AG09309 (cell line): ENCODE data around the gene COL11A1.

Experiments used
- DNase-seq: peaks from one replicate; pipeline ENCODE4 v3.0.0-alpha.2; 2010; ENCODE audit warnings: low read depth
- H3K4me3 ChIP-seq: 2 replicates; pipeline ENCODE4 v1.5.1; 2011; ENCODE audit warnings: mild to moderate bottlenecking, low read depth, low read length, moderate library complexity; ENCODE audit not compliant: control insufficient read depth
- TF ChIP-seq, protein P1 (sequence below): IDR thresholded peaks from 2 replicates; pipeline ENCODE4 v1.5.1; 2011; ENCODE audit warnings: mild to moderate bottlenecking, low read depth, low read length, inconsistent platforms; ENCODE audit not compliant: insufficient read depth, control insufficient read depth; ENCODE audit errors: missing control alignments

COL11A1 gene

DNA sequence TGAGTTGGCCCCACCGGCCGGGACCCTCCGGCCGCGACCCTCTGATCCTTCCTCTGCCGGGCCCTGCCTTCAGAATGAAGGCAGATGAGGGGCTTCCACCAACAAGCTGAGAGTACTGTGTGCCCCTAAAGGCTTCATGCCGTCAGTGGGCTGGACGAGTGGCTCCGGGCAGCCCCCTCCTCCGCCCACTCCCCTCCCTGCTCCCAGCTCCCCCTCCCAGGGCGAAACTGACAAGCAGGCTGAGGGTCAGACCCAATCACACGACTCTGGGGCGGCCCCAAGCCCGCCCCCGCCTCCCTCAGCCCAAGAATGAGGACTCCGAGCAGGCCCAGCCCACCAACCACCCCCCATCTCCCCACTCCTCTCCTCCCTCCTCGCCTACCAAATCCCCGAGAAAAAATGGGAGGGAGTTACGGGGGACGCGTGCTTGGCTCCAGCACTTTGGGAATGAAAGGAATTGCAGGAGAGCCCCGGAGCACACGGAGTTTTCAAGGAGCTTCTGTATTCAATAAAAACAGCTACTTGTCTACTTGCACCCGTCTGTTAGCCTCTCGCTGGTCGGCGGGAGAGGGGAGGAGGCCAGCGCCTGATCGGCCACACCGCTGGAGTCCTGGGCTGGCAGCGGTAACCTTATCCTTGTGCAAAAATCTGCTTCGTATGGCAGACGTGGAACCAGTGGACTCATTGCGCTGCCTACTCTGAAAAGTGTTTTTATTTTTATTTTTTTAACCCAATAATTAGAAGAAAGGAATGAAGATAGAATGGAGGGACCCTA lies at the start of gene COL11A1:
COL11A1 (minus strand) TSS at position 147 of the 775 bp plus-strand sequence. CDS start 344 bp downstream, outside the sequence.
- TF ChIP-seq, protein P1, sequence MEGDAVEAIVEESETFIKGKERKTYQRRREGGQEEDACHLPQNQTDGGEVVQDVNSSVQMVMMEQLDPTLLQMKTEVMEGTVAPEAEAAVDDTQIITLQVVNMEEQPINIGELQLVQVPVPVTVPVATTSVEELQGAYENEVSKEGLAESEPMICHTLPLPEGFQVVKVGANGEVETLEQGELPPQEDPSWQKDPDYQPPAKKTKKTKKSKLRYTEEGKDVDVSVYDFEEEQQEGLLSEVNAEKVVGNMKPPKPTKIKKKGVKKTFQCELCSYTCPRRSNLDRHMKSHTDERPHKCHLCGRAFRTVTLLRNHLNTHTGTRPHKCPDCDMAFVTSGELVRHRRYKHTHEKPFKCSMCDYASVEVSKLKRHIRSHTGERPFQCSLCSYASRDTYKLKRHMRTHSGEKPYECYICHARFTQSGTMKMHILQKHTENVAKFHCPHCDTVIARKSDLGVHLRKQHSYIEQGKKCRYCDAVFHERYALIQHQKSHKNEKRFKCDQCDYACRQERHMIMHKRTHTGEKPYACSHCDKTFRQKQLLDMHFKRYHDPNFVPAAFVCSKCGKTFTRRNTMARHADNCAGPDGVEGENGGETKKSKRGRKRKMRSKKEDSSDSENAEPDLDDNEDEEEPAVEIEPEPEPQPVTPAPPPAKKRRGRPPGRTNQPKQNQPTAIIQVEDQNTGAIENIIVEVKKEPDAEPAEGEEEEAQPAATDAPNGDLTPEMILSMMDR: no peak
- DNase-seq: no peak
- peak within 1 kb of the TSS; percentile 88 for H3K4me3 ChIP-seq

DNA sequence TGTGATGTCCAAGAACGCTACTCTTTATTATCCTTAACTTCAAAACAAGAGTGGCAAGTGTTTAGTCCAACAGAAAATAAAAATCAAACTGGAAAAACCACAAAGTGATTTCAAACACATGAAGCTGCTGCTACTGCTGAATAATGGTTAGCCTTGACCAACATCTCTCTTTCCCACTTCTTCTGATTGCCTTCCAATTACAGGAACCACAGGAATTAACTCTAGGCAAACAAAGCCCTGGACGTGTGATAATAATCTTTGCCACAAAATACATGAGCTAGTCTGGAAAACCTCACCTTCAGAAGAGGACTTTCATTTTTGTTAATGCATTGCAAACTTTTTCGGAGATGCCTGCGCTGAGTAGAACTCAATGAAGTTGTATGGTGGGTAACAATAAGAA lies 48.6 kb upstream of the COL11A1 start:
- TF ChIP-seq, protein P1: no peak
- peak; percentile 47 for DNase-seq
- no peak overlapping the region for H3K4me3 ChIP-seq

DNA sequence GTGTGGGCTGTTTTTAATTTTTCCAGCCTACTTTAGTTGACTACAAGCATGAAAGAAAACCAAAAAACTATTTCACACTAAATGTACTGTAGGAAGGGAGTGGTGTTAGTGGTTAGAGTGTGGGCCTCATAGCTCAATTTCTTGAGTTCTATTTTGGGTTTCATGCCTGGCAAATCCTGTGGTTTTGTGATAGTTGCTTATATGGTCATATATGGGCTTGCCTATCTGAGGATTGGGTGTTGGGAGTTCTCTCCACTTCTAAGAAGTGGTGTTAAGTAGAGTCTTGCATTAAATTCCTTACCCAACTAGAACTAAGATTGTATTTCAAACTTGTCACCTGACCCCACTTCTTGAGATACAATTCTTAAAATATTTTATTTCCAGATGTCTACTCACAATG lies 37.8 kb upstream of the COL11A1 start:
- no peak for DNase-seq
- no peak overlapping the region for H3K4me3 ChIP-seq
- TF ChIP-seq, protein P1: no peak

DNA sequence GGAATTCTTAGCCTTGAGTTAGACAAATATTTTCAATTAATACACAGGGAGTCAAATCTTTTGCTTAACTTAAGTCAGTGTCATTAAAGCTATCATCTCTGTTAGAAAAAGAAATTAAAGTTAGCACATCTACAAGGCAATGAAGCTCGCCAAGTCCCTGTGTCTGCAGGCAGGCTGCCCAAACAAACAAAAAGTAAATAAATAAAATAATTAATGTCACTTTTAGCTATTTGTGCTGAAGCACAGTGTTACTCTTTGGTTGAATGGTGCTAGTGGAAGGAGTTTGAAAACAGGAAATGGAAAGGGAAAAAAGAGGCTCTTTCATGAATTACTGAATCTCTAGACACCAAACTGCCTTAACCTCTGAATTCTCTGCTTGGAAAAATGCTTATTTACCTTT lies 37.1 kb upstream of the COL11A1 start:
- TF ChIP-seq, protein P1: no peak
- no peak for DNase-seq
- no peak overlapping the region for H3K4me3 ChIP-seq

DNA sequence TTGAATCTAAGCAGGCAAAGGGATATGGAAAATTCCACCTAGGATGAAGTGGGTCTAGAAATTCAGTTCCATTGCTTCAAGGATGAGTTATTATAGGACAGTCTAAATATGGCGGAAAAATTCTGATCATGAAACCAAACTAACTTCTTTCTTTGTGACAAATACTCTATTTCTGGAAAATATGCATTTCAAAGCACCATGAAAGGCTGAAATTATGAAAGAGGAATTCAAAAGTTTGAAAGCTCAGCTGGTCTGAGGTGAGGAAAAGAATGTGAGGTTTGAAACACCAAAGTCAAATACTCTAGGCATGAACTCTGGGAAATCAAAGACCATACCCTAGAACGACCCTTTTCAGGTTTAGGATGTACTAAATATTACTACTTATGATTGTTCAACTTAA lies 36.4 kb upstream of the COL11A1 start:
- TF ChIP-seq, protein P1: no peak
- DNase-seq: no peak
- no peak overlapping the region for H3K4me3 ChIP-seq

DNA sequence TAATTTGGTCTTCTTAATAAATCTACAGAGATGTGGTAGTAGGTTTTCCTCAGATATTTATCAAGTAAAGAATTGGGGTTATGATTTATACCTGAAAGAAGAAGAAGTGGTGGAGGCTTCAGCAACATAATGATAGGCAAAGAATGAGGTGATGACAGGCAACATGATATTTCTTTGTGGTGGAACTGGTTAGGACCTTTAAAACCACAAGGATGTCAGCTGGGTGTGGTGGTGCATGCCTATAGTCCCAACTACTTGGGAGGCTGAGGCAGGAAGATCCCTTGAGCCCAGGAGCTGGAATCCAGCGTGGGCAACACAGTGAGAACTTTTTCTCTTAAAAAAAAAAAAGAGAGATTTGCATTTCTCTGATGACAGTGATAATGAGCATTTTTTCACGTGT lies 34.1 kb upstream of the COL11A1 start:
- TF ChIP-seq, protein P1: no peak
- no peak overlapping the region for H3K4me3 ChIP-seq
- no peak for DNase-seq

DNA sequence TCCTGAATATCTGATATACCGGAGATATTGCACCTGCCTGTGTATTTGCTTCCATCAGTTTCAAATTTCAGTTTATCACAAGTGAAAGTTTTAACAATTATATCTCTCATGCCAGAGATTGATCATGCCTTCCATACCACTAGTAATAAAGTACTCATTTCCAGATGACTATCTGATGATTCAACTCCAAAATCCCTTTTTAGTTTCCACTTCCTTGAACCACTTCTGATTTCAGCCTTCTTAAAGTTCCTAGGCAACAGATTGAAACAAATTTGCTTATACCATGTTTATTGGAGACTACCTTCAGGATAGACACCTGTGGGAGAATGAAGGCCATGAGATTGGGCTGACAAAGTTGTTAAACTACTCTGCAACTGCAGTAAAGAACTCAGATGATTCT lies 21.5 kb upstream of the COL11A1 start:
- TF ChIP-seq, protein P1: no peak
- no peak overlapping the region for H3K4me3 ChIP-seq
- DNase-seq: no peak
